Ascending aorta (tissue), 2 donors: ENCODE measurements around the gene STXBP5L. TPM values are rescaled to one million over a fixed set of nuclear protein-coding genes. Genes with fewer than 3 reads are reported as not detected.
"Not testable (repeated sequence)": the region's sequence is repeated elsewhere in the genome, so short reads cannot be mapped to it uniquely, and the experiment has no call there.

Source experiments
- DNase-seq, 2 donors: peaks; one replicate each; pipeline ENCODE4 v3.0.0-alpha.2; 2019; ENCODE audit warnings: low spot score in 2 of 2
- H3K27ac ChIP-seq, 2 donors: fragments of 200-600 bp; sonication (generic); one replicate each; pipeline ENCODE4 v1.5.1; 2016 to 2017; ENCODE audit warnings: mild to moderate bottlenecking in 1 of 2
- H3K27me3 ChIP-seq: fragments of 200-600 bp; sonication (generic); one replicate; pipeline ENCODE4 v1.5.1; 2017
- H3K36me3 ChIP-seq, 2 donors: fragments of 200-600 bp; sonication (generic); one replicate each; pipeline ENCODE4 v1.5.1; 2016
- H3K4me1 ChIP-seq, 2 donors: fragments of 200-600 bp; sonication (generic); one replicate each; pipeline ENCODE4 v1.5.1; 2016 to 2017; ENCODE audit warnings: mild to moderate bottlenecking in 1 of 2
- H3K4me3 ChIP-seq, 2 donors: fragments of 200-600 bp; sonication (generic); one replicate each; pipeline ENCODE4 v1.5.1; 2016 to 2017; ENCODE audit warnings: mild to moderate bottlenecking in 1 of 2
- H3K9me3 ChIP-seq, 2 donors: fragments of 200-600 bp; sonication (generic); one replicate each; pipeline ENCODE4 v1.5.1; 2016
- intact Hi-C: fragments of 100-400 bp; cut with DNase I; formaldehyde crosslinking; loops from one replicate; pipeline ENCODE4 v1.15.1; 2023
- total RNA-seq: library from RNA; depleted of rRNA; stranded (reverse); fragments of >200 nt; gene quantifications from one replicate; pipeline ENCODE4 v1.1.0, GENCODE V29; 2016
- TF ChIP-seq, protein P1 (sequence below), 3 experiments: fragments of 200-600 bp in 2 of 3; fragments of 450-650 bp in 1 of 3; sonication (generic) in 2 of 3; IDR thresholded peaks; one replicate each; pipeline ENCODE4 v1.5.1; 2016 to 2019; ENCODE audit warnings: antibody characterized with exemption in 3 of 3, mild to moderate bottlenecking in 1 of 3, moderate library complexity in 1 of 3

Gene STXBP5L
- total RNA-seq, 1 donor from 2014 or later = not detected

DNA sequence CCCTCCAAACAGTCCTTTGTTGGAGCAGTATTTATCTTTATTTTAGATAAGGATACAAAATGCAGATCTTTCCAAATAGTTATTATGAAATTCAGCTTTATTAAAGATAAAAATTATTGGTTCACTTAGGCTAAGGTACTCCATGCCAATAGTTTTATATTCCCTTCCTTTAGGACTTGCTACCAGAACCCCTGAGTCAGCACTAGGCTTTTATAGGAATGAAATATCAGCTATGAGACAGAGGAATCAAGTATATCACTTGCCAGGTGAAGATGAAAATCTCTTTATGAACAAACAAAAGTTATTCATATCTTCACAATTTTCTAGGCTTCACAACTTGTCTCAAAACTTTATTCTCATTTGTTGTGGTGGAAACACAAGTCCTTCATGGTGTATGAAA lies 416.3 kb downstream of the STXBP5L start:
- no peaks in the 10 kb centered on the region for H3K27me3 ChIP-seq
- no peak for DNase-seq

DNA sequence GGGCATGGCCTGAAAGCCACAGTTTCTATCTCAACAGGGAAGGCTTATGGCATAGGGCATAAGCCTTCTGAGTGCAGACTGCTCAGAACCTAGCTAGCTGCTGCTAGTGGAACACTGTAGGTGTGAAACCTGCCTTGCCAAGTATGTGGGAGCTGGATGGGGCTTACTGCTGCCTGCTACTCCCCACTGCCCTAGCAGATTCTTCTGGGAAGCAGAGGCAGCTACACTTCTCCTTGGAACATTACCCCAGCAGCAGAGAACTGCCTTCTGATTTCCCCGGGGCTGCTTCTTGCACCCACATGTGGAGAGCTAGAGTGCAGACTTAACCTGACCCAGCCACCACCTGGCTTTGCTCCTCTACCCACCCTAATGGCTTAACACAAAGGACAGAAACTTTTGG lies 422.1 kb downstream of the STXBP5L start:
- no peaks in the 10 kb centered on the region for H3K27me3 ChIP-seq
- H3K27ac ChIP-seq = no peak overlapping the region
- intact Hi-C loops = no loop called here
- H3K36me3 ChIP-seq = no peaks in the 10 kb centered on the region
- DNase-seq = no peak
- TF ChIP-seq, protein P1, sequence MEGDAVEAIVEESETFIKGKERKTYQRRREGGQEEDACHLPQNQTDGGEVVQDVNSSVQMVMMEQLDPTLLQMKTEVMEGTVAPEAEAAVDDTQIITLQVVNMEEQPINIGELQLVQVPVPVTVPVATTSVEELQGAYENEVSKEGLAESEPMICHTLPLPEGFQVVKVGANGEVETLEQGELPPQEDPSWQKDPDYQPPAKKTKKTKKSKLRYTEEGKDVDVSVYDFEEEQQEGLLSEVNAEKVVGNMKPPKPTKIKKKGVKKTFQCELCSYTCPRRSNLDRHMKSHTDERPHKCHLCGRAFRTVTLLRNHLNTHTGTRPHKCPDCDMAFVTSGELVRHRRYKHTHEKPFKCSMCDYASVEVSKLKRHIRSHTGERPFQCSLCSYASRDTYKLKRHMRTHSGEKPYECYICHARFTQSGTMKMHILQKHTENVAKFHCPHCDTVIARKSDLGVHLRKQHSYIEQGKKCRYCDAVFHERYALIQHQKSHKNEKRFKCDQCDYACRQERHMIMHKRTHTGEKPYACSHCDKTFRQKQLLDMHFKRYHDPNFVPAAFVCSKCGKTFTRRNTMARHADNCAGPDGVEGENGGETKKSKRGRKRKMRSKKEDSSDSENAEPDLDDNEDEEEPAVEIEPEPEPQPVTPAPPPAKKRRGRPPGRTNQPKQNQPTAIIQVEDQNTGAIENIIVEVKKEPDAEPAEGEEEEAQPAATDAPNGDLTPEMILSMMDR (IDR thresholded peaks at IDR 0.05) = no peak
- H3K4me3 ChIP-seq = no peak overlapping the region
- H3K9me3 ChIP-seq = no peaks in the 10 kb centered on the region
- H3K4me1 ChIP-seq = no peaks in the 10 kb centered on the region

More for the DNA sequence above, 416.3 kb downstream of the STXBP5L start:
- Histone ChIP-seq H3K4me3 (no peak overlapping the region), H3K4me1 (no peaks in the 10 kb centered on the region), H3K9me3 (no peaks in the 10 kb centered on the region), H3K27ac (no peak overlapping the region), H3K36me3 (no peaks in the 10 kb centered on the region)
- intact Hi-C loops = no loop called here
- TF ChIP-seq, protein P1 (IDR thresholded peaks at IDR 0.05) = no peak

DNA sequence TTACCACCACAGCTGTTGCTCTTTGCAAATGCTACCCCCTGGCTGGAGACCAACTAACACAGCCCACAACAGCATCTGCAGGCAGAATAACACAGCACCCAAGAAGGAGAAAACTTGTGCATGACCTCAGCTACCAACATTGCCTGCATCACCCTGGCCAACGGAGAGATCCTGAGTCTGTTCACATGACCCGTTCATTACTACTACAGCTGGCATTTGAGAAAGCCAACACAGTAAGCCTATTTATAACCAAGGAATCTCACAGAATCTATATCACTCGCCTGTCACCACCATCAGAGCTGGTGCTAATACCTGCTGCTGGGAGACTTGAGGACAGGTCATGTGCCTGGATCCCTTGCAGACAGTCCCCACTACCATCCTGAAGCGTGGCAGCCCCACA lies 422.6 kb downstream of the STXBP5L start:
- Histone ChIP-seq H3K36me3 (no peaks in the 10 kb centered on the region), H3K4me3 (no peak overlapping the region), H3K4me1 (no peaks in the 10 kb centered on the region), H3K27me3 (no peaks in the 10 kb centered on the region), H3K9me3 (no peaks in the 10 kb centered on the region), H3K27ac (no peak overlapping the region)
- intact Hi-C loops = no loop called here
- DNase-seq = no peak
- TF ChIP-seq, protein P1 (IDR thresholded peaks at IDR 0.05) = no peak

DNA sequence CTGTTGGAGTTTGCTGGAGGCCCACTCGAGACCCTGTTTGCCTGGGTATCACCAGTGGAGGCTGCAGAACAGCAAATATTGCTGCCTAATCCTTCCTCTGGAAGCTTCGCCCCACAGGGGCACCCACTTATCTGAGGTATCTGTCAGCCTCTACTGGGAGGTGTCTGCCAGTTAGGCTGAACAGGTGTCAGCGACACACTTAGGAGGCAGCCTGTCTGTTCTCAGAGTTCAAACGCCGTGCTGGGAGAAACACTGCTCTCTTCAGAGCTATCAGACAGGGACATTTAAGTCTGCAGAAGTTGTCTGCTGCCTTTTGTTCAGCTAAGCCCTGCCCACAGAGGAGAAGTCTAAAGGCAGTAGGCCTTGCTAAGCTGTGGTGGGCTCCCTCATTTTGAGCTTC lies 448.0 kb downstream of the STXBP5L start:
- H3K36me3 ChIP-seq, H3K27me3 ChIP-seq, intact Hi-C loops, DNase-seq, H3K27ac ChIP-seq, H3K9me3 ChIP-seq, H3K4me1 ChIP-seq, H3K4me3 ChIP-seq: not testable (repeated sequence)

DNA sequence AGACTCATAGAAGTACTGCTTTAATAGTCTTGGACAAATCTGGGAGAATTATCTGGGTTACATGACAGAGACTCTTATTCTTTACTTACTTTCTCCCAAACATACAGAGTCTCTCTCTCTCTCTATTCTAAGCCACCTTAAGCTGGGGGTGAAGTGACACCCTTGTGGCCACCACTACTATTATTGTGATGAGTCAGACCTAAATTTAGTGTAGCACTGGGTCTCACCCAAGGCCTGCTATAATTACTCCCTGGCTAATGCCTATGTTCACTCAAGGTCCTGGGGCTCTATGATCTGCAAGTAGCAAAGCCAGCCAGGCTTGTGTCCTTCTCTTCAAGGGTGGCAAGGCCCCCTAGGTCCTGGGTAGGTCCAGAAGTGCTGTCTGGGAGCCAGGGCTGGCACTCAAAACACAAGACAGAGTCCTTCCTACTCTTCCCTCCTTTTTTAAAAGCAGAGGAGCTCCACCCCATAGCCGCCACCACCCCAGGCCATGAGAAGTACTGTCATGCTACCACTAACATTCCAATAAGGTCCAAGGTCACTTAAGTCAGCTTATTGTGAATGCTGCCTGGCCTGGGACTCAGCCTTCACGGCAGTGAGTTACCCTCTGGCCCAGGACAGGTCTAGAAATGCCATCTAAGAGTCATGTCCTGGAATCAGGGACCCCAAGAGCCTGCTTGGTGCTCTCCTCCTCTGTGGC lies 454.2 kb downstream of the STXBP5L start:
- Histone ChIP-seq H3K27ac (no peak overlapping the region), H3K36me3 (no peaks in the 10 kb centered on the region), H3K9me3 (peaks cover 0 to 4% of the 10 kb centered on the region in 2 donors), H3K4me3 (no peak overlapping the region), H3K4me1 (no peaks in the 10 kb centered on the region), H3K27me3 (no peaks in the 10 kb centered on the region)
- no peak for DNase-seq
- intact Hi-C loops = no loop called here
- TF ChIP-seq, protein P1 (IDR thresholded peaks at IDR 0.05) = no peak

DNA sequence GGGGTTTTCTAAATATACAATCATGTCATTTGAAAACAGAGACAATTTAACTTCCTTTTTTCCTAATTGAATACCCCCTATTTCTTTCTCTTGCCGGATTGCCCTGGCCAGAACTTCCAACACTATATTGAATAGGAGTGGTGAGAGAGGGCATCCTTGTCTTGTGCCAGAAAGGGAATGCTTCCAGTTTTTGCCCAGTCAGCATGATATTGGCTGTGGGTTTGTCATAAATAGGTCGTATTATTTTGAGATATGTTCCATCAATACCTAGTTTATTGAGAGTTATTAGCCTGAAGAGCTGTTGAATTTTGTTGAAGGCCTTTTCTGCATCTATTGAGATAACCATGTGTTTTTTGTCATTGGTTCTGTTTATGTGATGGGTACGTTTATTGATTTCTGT lies 480.3 kb downstream of the STXBP5L start:
- H3K4me3 ChIP-seq, H3K4me1 ChIP-seq, intact Hi-C loops, DNase-seq, H3K27me3 ChIP-seq, H3K27ac ChIP-seq, H3K9me3 ChIP-seq, H3K36me3 ChIP-seq: not testable (repeated sequence)

DNA sequence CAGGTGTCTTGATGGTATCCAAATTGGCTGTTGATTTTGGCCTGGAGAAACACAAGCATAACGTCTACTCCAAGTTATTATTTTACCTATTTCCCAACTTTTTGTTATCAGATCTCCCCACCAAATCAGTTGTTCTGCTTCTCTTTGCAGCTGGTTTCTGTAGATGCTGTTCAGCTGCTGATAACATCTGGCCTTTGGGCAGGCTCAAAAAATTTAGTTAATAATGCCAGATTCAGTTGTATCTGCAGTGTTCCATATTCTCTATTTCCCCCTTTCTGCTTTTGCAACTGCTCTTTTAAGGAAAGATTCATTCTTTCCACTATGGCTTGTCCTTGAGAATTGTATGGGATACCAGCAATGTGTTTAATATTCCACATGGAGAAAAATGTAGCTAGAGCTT lies 488.0 kb downstream of the STXBP5L start:
- H3K27ac ChIP-seq, DNase-seq, H3K27me3 ChIP-seq, H3K36me3 ChIP-seq, H3K9me3 ChIP-seq, intact Hi-C loops, H3K4me3 ChIP-seq, H3K4me1 ChIP-seq: not testable (repeated sequence)

DNA sequence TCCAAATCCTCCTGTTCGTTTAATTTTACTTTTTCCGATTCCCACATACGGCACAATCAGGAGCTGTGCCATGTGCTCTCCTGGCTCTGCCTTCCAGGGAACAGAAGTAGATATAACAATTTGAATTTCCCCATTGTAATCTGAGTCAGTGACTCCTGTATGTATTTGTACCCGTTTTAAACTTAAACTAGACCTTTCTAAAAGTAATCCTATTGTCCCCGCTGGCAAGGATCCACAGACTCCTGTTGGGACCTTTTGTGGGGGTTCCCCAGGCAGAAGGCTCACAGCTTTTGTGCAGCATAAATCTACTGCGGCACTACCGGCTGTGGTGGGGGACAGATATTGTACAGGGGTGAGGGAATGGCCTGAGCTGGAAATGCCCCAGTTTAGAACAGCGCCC lies 490.0 kb downstream of the STXBP5L start:
- intact Hi-C loops, H3K4me3 ChIP-seq, H3K4me1 ChIP-seq, H3K27ac ChIP-seq, DNase-seq, H3K9me3 ChIP-seq, H3K27me3 ChIP-seq, H3K36me3 ChIP-seq: not testable (repeated sequence)
